ENCODE results near the gene RAF1.
"Not testable (repeated sequence)": the region's sequence is repeated elsewhere in the genome, so short reads cannot be mapped to it uniquely, and the experiment has no call there.

Gene RAF1

DNA sequence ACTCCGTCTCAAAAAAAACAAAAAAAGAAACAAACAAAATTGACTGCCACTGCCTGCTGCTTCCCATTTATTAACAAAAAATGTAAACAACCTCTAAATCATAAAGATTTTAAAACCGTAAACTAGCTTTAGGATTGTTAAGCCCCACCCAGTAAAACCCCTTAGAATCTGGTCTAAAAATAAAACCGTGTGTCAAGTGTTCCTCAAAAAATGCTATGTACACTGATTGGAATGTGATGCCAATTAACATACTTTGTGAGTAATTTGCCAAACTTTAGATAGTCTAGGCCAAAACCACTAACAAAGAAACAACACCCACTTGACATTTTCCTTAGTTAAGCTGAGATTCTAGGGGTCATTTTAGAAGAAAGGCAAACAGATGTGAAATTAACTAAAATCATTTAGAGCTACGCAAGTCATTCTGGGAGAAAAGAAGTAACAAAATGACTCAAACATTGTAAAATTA lies 5.3 kb downstream of the RAF1 start:
- no peaks in the 10 kb centered on the region for H3K9me3 ChIP-seq (ENCODE audit: control insufficient read depth, low read length)
- no peaks in the 10 kb centered on the region for H3K36me3 ChIP-seq (ENCODE audit: control insufficient read depth, insufficient read depth, low read length, severe bottlenecking)
- DNase-seq (ENCODE audit: low read depth), result peak; percentile 91
- H3K9ac ChIP-seq (ENCODE audit: low read length), result peak overlapping the region; percentile 61
- H3K4me1 ChIP-seq (ENCODE audit: control insufficient read depth, insufficient read depth, low read length), result peaks cover 59% of the 10 kb centered on the region
- H3K27me3 ChIP-seq (replicated peaks; ENCODE audit: control insufficient read depth, insufficient read depth, low read length), result no peaks in the 10 kb centered on the region
- peak overlapping the region; percentile 40 for H3K4me3 ChIP-seq (ENCODE audit: low read length)

GRCh38 chr3:12656850-12657249 lies 7.1 kb downstream of the RAF1 start:
- H3K4me1 ChIP-seq (ENCODE audit: control insufficient read depth, insufficient read depth, low read length), result peaks cover 60% of the 10 kb centered on the region
- H3K36me3 ChIP-seq (ENCODE audit: control insufficient read depth, insufficient read depth, low read length, severe bottlenecking), result no peaks in the 10 kb centered on the region
- no peaks in the 10 kb centered on the region for H3K9me3 ChIP-seq (ENCODE audit: control insufficient read depth, low read length)
- H3K4me3 ChIP-seq (ENCODE audit: low read length), result no peak overlapping the region
- no peaks in the 10 kb centered on the region for H3K27me3 ChIP-seq (replicated peaks; ENCODE audit: control insufficient read depth, insufficient read depth, low read length)
- H3K9ac ChIP-seq (ENCODE audit: low read length), result no peak overlapping the region
- DNase-seq (ENCODE audit: low read depth), result no peak

- H3K9me3 ChIP-seq (ENCODE audit: control insufficient read depth, low read length), result no peaks in the 10 kb centered on the region
- H3K4me1 ChIP-seq (ENCODE audit: control insufficient read depth, insufficient read depth, low read length), result peaks cover 54% of the 10 kb centered on the region
- no peak overlapping the region for H3K9ac ChIP-seq (ENCODE audit: low read length)
- DNase-seq (ENCODE audit: low read depth), result no peak
- H3K36me3 ChIP-seq (ENCODE audit: control insufficient read depth, insufficient read depth, low read length, severe bottlenecking), result no peaks in the 10 kb centered on the region
- H3K4me3 ChIP-seq (ENCODE audit: low read length), result no peak overlapping the region
- no peaks in the 10 kb centered on the region for H3K27me3 ChIP-seq (replicated peaks; ENCODE audit: control insufficient read depth, insufficient read depth, low read length)
Measured at GRCh38 chr3:12656193-12656592, 7.7 kb downstream of the RAF1 start.

DNA sequence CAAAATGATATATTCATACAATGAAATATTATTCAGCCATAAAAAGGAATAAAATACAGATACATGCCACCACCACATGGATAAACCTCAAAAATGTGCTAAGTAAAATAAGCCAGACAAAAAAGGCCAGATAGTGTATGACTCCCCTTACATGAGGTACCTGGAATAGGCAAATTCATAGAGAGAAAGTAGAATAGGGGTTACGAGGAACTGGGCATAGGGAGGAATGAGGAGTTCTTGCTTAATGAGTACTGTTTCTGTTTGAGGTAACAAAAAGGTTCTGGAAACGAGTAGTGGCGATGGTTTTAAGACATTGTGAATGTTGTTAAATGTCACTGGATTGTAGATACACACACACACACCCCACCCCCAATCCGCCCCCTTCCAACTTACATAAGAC lies 8.2 kb downstream of the RAF1 start:
- Histone ChIP-seq H3K4me1 (ENCODE audit: control insufficient read depth, insufficient read depth, low read length) (peaks cover 49% of the 10 kb centered on the region), H3K9ac (ENCODE audit: low read length) (no peak overlapping the region), H3K9me3 (ENCODE audit: control insufficient read depth, low read length) (no peaks in the 10 kb centered on the region), H3K36me3 (ENCODE audit: control insufficient read depth, insufficient read depth, low read length, severe bottlenecking) (no peaks in the 10 kb centered on the region), H3K4me3 (ENCODE audit: low read length) (no peak overlapping the region), H3K27me3 (replicated peaks; ENCODE audit: control insufficient read depth, insufficient read depth, low read length) (no peaks in the 10 kb centered on the region)
- DNase-seq (ENCODE audit: low read depth), result no peak

- no peak overlapping the region for H3K9ac ChIP-seq (ENCODE audit: low read length)
- no peak for DNase-seq (ENCODE audit: low read depth)
- no peak overlapping the region for H3K4me3 ChIP-seq (ENCODE audit: low read length)
- H3K4me1 ChIP-seq (ENCODE audit: control insufficient read depth, insufficient read depth, low read length), result peaks cover 29% of the 10 kb centered on the region
- no peaks in the 10 kb centered on the region for H3K27me3 ChIP-seq (replicated peaks; ENCODE audit: control insufficient read depth, insufficient read depth, low read length)
- no peaks in the 10 kb centered on the region for H3K9me3 ChIP-seq (ENCODE audit: control insufficient read depth, low read length)
- H3K36me3 ChIP-seq (ENCODE audit: control insufficient read depth, insufficient read depth, low read length, severe bottlenecking), result no peaks in the 10 kb centered on the region
Measured at GRCh38 chr3:12653747-12654146, 10.2 kb downstream of the RAF1 start.

DNA sequence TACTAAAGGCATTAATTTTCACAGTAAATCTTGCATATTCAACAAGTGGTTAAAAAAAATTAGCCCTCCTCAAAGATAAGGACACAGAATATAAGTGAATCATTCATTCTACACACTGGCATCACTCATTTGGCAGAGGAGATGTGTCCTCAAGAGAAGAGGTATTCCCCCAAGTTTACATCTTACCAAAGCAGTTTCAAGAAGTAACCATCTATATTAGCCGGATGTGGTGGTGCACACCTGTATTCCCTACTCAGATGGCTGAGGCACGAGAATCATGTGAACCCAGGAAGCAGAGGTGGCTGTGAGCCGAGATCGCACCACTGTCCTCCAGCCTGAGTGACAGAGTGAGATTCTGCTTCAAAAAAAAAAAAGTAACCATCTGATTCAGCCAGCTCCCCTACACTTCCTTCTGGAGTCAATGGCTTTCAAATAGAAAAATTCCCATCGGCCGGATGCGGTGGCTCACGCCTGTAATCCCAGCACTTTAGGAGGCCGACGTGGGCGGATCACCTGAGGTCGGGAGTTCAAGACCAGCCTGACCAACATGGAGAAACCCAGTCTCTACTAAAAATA lies 15.4 kb downstream of the RAF1 start:
- Histone ChIP-seq H3K4me1 (ENCODE audit: control insufficient read depth, insufficient read depth, low read length) (peaks cover 40% of the 10 kb centered on the region), H3K27me3 (replicated peaks; ENCODE audit: control insufficient read depth, insufficient read depth, low read length) (no peaks in the 10 kb centered on the region), H3K9me3 (ENCODE audit: control insufficient read depth, low read length) (no peaks in the 10 kb centered on the region), H3K9ac (ENCODE audit: low read length) (peak overlapping the region; percentile 75), H3K4me3 (ENCODE audit: low read length) (no peak overlapping the region), H3K36me3 (ENCODE audit: control insufficient read depth, insufficient read depth, low read length, severe bottlenecking) (no peaks in the 10 kb centered on the region)
- DNase-seq (ENCODE audit: low read depth), result no peak

GRCh38 chr3:12644331-12644937 lies 19.5 kb downstream of the RAF1 start:
- H3K9me3 ChIP-seq (ENCODE audit: control insufficient read depth, low read length), result no peaks in the 10 kb centered on the region

DNA sequence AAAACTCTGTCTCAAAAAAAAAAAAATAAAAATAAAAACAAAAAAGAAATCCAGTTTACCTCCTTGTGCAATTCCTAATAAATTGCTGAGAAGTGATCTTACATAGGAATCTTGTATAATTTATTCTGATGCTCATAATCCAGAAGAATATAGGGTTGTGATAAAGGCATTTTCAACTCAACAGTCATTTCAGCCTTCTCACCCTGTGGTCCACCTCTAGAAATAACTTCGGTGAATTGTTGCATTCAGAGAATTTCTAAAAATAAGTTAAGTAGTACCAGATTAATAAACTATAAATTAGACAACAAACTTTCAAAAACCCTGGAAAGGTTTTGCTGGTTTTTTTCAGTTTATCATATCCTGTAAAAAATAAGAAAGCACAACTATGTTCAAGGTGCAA lies 20.2 kb downstream of the RAF1 start:
- H3K4me1 ChIP-seq (ENCODE audit: control insufficient read depth, insufficient read depth, low read length), result peaks cover 46% of the 10 kb centered on the region
- no peaks in the 10 kb centered on the region for H3K9me3 ChIP-seq (ENCODE audit: control insufficient read depth, low read length)
- H3K4me3 ChIP-seq (ENCODE audit: low read length), result peak overlapping the region; percentile 33
- peak overlapping the region; percentile 73 for H3K9ac ChIP-seq (ENCODE audit: low read length)
- no peaks in the 10 kb centered on the region for H3K27me3 ChIP-seq (replicated peaks; ENCODE audit: control insufficient read depth, insufficient read depth, low read length)
- no peak for DNase-seq (ENCODE audit: low read depth)
- H3K36me3 ChIP-seq (ENCODE audit: control insufficient read depth, insufficient read depth, low read length, severe bottlenecking), result no peaks in the 10 kb centered on the region

More at GRCh38 chr3:12644331-12644937, 19.5 kb downstream of the RAF1 start:
- peak overlapping the region; percentile 73 for H3K9ac ChIP-seq (ENCODE audit: low read length)
- no peaks in the 10 kb centered on the region for H3K27me3 ChIP-seq (replicated peaks; ENCODE audit: control insufficient read depth, insufficient read depth, low read length)
- peak; percentile 65 for DNase-seq (ENCODE audit: low read depth)
- H3K36me3 ChIP-seq (ENCODE audit: control insufficient read depth, insufficient read depth, low read length, severe bottlenecking), result no peaks in the 10 kb centered on the region
- H3K4me3 ChIP-seq (ENCODE audit: low read length), result peak overlapping the region; percentile 33
- peaks cover 46% of the 10 kb centered on the region for H3K4me1 ChIP-seq (ENCODE audit: control insufficient read depth, insufficient read depth, low read length)

GRCh38 chr3:12643010-12643380 lies 20.9 kb downstream of the RAF1 start:
- Histone ChIP-seq H3K36me3 (ENCODE audit: control insufficient read depth, insufficient read depth, low read length, severe bottlenecking) (no peaks in the 10 kb centered on the region), H3K4me3 (ENCODE audit: low read length) (peak overlapping the region; percentile 26), H3K27me3 (replicated peaks; ENCODE audit: control insufficient read depth, insufficient read depth, low read length) (no peaks in the 10 kb centered on the region), H3K4me1 (ENCODE audit: control insufficient read depth, insufficient read depth, low read length) (peaks cover 44% of the 10 kb centered on the region), H3K9ac (ENCODE audit: low read length) (peak overlapping the region; percentile 66), H3K9me3 (ENCODE audit: control insufficient read depth, low read length) (no peaks in the 10 kb centered on the region)
- DNase-seq (ENCODE audit: low read depth), result no peak

DNA sequence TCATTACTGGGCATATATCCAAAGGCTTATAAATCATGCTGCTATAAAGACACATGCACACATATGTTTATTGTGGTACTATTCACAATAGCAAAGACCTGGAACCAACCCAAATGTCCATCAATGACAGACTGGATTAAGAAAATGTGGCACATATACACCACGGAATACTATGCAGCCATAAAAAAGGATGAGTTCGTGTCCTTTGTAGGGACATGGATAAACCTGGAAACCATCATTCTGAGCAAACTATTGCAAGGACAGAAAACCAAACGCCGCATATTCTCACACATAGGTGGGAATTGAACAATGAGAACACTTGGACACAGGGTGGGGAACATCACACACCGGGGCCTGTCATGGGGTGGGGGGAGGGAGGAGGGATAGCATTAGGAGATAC lies 23.1 kb downstream of the RAF1 start:
- H3K9me3 ChIP-seq (ENCODE audit: control insufficient read depth, low read length); H3K9ac ChIP-seq (ENCODE audit: low read length); H3K36me3 ChIP-seq (ENCODE audit: control insufficient read depth, insufficient read depth, low read length, severe bottlenecking); H3K27me3 ChIP-seq (replicated peaks; ENCODE audit: control insufficient read depth, insufficient read depth, low read length); DNase-seq (ENCODE audit: low read depth); H3K4me3 ChIP-seq (ENCODE audit: low read length): not testable (repeated sequence)
- peaks cover 41% of the 10 kb centered on the region for H3K4me1 ChIP-seq (ENCODE audit: control insufficient read depth, insufficient read depth, low read length)

DNA sequence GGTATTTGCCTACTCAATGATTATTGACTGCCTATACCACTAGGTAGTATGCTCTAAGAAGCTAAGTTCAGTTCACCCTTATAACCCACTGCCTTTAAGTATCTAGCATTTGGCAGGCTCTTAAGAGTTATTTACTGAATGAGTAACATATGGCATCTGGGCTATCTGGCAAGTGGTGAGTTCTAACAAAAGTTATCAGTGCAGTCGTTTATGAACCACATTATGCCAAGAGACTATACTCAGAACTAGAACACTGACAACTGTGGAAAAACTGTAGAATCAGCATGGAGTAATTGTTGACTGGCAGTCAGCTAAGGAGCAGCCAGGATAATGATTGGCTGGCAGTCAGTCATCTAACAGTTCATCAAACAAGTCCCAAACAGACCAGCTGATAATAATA lies 25.8 kb downstream of the RAF1 start:
- DNase-seq (ENCODE audit: low read depth), result peak; percentile 51
- H3K4me3 ChIP-seq (ENCODE audit: low read length), result no peak overlapping the region
- H3K27me3 ChIP-seq (replicated peaks; ENCODE audit: control insufficient read depth, insufficient read depth, low read length), result no peaks in the 10 kb centered on the region
- H3K9me3 ChIP-seq (ENCODE audit: control insufficient read depth, low read length), result no peaks in the 10 kb centered on the region
- peaks cover 4% of the 10 kb centered on the region for H3K36me3 ChIP-seq (ENCODE audit: control insufficient read depth, insufficient read depth, low read length, severe bottlenecking)
- no peak overlapping the region for H3K9ac ChIP-seq (ENCODE audit: low read length)
- H3K4me1 ChIP-seq (ENCODE audit: control insufficient read depth, insufficient read depth, low read length), result peaks cover 18% of the 10 kb centered on the region

DNA sequence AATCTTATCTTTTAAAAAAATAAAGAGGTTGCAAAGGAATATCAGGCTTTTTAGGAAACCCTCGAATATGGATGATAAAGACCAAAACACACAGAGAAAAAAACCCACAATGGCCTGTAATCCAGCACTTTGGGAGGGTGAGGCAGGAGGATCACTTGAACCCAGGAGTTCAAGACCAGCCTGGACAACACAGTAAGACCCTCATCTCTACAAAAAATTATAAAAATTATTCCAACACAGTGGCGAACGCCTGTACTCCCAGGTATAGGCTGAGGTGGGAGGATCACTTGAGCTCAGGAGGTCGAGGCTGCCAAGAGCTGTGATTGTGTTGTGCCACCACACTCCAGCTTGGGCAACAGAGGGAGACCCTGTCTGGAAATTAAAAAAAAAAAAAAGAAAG lies 30.8 kb downstream of the RAF1 start:
- H3K4me1 ChIP-seq (ENCODE audit: control insufficient read depth, insufficient read depth, low read length), result peaks cover 17% of the 10 kb centered on the region
- DNase-seq (ENCODE audit: low read depth), result no peak
- H3K9ac ChIP-seq (ENCODE audit: low read length), result no peak overlapping the region
- no peak overlapping the region for H3K4me3 ChIP-seq (ENCODE audit: low read length)
- H3K27me3 ChIP-seq (replicated peaks; ENCODE audit: control insufficient read depth, insufficient read depth, low read length), result no peaks in the 10 kb centered on the region
- H3K36me3 ChIP-seq (ENCODE audit: control insufficient read depth, insufficient read depth, low read length, severe bottlenecking), result peaks cover 4% of the 10 kb centered on the region
- H3K9me3 ChIP-seq (ENCODE audit: control insufficient read depth, low read length), result no peaks in the 10 kb centered on the region
